LNCAP (cell line): ENCODE results near the gene SMIM20.

ENCODE experiments used
- TF ChIP-seq, protein P1 (sequence below): fragments of 450-650 bp; IDR thresholded peaks from 2 replicates; pipeline ENCODE4 v1.5.1; 2017; ENCODE audit warnings: mild to moderate bottlenecking

The SMIM20 gene

DNA sequence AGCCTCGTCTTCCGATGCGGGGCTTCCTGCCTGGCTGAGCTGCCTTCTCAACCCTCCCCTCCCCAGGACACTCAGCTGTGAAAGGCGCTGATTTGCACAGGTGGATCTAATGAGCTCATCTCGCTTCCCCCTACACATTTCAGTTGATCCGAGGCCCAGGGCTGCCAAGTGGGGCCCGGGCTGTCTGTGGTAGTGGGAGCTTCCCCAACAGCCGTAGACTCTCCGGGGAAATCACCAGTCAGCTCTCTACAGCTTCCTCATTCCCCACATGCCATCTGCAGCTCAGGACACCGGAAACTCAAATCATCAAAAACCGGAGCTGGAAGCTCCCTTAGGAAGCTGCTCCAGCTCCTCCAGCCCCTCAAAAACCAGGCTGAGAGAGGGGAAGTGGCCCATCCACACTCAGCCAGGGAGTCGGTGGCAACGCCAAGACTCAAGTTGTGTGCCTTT, 56.2 kb downstream of the SMIM20 start:
- TF ChIP-seq, protein P1, sequence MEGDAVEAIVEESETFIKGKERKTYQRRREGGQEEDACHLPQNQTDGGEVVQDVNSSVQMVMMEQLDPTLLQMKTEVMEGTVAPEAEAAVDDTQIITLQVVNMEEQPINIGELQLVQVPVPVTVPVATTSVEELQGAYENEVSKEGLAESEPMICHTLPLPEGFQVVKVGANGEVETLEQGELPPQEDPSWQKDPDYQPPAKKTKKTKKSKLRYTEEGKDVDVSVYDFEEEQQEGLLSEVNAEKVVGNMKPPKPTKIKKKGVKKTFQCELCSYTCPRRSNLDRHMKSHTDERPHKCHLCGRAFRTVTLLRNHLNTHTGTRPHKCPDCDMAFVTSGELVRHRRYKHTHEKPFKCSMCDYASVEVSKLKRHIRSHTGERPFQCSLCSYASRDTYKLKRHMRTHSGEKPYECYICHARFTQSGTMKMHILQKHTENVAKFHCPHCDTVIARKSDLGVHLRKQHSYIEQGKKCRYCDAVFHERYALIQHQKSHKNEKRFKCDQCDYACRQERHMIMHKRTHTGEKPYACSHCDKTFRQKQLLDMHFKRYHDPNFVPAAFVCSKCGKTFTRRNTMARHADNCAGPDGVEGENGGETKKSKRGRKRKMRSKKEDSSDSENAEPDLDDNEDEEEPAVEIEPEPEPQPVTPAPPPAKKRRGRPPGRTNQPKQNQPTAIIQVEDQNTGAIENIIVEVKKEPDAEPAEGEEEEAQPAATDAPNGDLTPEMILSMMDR, result no peak

GRCh38 chr4:25970691-25971432, 56.8 kb downstream of the SMIM20 start:
- TF ChIP-seq, protein P1, result no peak

DNA sequence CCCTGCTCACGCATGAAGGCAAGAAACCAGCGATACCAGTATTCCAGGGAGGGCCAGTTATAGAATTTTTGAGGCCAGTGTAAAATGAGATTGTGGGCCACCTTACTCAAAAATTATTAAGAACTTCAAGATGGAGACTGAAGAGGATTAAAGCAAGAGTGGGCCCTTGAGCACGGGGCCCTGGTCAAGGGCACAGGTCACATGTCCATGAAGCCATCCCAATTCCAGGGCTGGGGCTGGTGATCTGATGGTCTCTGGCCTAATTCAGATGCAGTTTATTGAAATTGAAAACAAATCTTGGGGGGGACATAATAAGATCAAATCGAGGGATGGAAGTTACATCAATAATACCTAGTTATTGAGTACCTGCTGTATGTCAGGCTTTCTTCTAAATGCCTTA, 58.3 kb downstream of the SMIM20 start:
- TF ChIP-seq, protein P1, result no peak

- TF ChIP-seq, protein P1, result no peak
Observed at GRCh38 chr4:25972984-25973745, 59.1 kb downstream of the SMIM20 start.

- TF ChIP-seq, protein P1, result no peak
Observed at GRCh38 chr4:25976780-25977179, 62.8 kb downstream of the SMIM20 start.

DNA sequence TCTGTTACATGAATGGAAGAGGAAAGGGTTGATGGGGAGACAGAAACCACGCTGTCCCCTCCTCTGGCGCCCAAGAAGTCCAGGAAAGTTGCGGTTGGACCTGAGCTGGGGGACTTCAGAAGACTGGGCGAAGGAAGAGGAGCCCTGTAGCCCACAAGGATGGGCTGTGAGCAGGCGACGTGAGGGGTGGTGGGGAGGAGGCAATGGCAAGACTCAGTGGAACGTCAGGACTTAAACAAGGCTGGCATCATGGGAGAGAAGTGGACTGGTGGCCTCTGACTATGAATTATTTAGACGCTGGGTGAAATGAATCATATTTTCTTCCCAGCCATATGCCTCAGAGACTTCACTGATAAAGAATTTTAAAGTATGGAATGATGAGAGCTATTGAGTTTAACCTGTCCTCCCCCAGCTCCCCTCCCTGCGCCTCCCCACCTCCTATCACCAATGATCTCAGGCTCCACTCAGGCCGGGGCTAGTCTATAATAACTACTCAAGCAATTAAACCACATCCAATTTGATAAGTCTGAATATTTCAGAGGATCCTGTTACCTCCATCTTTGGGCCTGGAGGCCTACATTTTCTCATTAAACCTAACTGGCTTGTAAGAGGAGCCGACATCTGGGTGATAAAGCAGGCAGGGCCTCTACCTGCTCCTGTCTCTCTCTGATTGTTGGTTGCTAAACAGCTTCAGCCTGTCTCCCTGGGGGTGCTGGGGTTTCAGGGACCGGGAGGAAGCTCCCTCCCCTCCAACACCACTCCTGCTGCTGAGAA, 63.6 kb downstream of the SMIM20 start:
- TF ChIP-seq, protein P1, result no peak

DNA sequence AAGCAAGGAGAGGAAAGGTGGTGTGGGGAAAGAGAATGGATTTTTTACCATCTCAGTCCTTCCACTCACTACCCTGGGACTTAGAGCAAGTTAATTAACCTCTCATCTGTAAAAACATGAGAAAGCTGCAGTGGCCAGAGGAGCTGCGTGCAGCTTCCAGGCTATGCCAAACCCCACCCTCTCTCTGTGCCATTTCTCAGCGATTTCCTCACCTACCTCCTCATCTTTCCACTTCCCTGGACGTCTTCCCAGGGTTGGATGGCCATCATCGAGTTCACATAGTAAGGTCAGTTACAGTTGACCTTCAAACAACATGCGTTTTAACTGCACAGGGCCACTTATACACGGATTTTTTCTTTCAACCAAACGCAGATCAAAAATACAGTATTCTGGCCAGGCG, 64.3 kb downstream of the SMIM20 start:
- TF ChIP-seq, protein P1, result no peak
